ENCODE results near the gene XRCC3.

The XRCC3 gene

DNA sequence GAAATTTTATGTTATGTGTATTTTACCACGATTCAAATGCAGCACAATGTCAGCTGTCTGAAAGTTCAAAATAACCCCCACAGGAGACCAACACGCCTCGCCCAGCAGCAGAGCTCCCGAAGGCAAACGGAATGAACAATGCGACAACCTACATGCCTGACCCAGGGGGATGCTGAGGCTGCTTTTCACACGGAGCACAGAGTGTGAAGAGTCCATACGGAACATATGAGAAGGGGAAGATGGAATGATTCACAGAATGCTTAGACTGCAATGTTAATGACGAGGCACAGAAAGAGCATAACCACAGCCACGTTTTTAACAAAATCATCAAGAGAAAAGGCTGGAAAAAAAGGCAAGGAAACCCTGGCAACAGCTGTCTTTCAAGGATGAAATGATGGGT is 22.9 kb upstream of the XRCC3 start:
- DNase-seq = no peak

DNA sequence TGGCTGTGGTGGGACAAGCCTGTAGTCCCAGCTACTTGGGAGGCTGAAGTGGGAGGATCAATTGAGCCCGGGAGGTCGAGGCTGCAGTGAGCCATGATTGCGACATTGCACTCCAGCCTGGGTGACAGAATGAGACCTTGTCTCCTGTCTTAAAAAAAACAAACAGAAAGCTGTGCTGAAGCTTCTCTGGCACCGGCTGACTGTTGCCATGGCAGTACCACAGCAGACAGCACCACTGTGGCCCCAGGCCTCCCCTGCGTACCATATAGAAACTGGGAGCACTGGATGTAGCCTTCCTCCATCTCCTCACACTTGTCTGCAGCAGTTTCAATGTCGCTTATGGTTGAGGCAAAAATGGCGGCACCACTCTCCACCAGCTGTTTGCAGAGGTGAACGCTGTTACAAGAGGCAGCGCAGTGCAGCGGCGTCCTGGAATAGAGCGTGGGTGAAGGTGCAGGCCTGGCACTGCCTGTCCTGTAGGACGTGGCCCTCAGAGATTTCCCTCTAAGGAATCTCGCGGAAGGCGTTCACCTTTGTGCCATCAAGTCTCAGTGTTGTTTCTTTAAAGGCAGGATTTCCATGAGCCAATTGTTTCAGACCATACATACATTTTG is 22.3 kb upstream of the XRCC3 start:
- DNase-seq = no peak

DNA sequence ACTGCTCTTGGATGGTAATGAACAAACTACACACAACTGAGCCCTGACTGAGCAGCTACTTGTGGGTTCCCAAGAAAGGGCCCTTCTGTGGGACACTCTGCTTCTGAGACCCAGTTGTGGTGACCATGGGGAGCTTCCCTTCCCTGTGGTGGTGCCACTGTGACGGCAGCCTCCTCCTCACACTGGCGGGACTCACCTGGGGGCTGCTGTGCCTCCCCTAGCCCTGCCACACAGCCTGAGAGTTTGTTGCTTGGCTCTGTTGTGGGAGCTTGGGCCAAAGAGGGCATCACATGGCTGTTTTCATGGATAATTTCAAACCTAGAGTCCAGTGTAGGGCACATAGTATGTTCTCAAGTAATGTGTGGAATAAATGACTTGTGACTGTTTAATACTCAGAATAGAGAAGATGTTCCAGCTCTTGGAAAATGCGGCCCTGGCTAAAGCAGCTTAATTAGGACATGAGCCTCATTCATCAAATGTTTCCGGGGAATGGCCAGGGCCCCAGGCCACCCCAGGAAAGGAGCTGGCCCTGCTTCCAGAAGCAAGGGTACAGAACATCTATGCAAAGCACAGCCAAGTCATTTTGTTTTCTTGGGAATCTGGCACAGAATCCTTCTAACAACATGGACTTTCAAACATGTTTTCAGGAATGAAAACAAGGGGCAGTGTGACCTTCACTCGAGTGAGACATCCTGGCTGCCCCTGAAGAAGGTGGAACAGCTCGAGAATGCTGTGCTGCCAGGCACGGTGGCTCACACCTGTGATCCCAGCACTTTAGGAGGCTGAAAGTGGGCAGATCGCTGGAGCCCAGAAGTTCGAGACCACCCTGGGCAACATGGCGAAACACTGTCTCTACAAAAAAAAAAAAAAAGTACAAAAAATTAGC is 21.5 kb upstream of the XRCC3 start:
- no peak for DNase-seq

DNA sequence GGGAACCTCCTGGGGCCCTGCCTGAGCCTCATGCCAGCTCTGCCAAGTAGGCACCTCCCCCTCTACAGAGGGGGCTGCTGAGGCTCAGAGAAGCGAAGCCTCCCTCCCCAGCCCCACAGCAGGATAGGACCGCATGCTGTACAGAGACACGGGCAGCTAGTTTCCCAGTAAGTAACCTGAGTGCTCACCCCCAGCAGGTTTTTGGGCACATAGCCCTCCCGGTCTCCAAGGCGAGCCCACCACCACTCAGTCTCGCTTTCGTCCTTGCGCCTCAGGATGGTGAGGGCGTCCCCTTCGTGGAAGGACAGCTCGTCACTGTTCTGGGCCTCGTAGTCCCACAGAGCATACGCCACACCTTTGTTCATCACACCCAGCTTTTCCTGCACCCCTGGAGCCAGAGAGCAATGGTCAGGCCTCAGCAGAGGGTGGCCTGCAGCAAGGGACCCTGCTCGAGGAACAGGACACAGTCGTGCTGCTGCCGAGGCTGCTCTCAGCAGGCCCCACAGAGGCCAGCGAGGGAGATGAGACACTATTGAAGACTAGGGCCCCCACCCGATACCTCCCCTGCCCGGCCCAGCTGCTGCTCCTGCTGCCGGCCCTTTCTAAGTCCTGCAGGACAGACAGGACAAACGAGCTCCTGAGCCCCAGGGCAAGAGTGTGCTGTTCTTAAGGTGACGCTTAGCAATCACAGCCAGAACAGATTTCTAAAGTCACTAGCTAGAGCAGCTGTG is 20.7 kb upstream of the XRCC3 start:
- DNase-seq = no peak

DNA sequence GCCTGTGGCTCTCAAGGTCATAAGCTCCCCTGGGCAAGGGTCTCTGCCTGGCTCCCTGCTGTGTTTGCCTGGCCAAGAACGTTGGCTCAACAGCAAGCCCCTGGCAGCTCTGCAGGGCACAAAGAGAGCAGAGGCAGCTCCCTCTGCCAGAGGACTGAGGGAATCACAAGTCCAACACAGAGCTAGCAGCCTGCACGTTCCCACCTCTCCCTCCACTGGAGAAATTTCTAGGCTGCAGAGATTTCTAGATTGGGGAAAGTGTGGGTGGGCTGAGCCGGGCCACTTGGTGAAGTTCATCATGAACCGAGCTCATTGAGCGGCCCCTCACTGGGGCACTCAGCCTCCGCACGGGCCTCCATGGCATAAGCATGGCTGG is 20.2 kb upstream of the XRCC3 start:
- DNase-seq = no peak

DNA sequence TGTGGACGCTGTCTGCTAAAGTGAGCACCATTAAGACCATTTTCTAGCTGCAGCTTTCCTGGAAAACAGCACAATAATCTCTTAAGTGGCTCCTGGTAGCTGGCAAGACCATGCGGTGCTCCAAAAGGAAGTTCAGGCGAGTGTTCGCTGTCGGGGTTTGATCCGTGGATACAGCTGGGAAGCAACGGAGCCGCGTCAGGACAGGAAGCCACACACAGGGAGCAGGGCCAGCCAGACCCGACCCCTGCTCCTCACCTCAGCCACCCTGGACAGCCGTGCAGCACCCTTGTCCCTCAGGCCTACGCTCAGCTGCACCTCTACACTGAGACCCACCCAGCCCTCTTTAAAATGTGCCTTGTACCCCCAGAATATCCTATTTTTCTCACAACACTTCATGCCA is 19.8 kb upstream of the XRCC3 start:
- no peak for DNase-seq

DNA sequence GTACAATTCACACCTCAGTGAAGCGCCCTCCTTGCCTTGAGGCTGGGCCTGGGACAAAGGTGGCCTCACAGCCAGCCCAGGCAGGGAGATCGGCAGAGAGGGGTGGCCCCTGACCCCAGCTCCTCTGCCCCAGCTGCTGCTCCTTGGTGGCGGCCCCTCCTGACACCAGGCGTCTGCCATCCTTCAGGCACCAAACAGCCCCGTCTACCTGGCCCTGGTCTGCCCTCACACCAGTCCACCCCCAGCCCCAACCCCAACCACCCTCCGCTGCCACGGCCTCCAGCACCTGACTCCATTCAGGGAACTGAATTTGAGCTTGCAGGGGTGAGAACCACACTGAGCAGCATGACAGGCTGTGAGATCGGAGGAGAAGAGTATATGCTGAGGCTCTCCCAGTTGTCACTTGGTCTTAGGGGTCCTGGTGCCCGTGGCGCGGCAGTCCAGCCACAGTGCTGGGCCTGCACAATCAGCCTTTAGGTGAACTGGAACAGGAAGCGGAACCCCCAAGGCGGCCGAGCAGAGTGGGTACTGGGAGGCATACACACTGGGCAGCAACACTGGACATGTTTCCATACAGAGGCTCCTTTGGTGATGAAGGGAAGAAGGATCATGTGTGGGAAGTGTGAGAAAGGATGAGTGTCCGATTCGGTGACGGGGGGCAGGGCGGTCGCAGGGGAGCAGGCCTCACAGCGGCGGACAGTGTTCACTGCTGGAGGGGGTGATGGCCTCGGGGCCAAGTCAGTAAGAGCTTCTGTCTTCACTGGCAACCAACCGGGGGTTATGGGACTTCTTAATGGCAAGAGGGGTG is 19.0 kb upstream of the XRCC3 start:
- no peak for DNase-seq

DNA sequence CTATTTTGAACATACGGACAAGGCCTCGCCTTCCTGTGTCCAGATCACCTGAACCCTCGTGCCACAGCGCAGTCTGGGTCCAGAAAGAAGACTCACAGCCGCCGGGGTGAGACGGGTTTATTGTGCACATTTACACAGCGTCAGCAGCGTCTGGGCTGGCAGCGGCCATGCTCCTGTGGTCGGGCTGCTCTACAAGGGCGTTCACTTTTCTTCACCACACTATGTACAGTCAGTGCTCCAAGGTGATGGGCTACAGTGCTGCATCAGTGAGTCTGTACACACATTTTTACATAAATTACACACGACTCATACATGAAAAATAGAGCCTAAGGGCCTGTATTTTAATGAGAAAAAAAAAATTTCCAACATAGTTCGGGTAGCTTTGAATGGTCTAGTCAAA is 18.4 kb upstream of the XRCC3 start:
- no peak for DNase-seq

DNA sequence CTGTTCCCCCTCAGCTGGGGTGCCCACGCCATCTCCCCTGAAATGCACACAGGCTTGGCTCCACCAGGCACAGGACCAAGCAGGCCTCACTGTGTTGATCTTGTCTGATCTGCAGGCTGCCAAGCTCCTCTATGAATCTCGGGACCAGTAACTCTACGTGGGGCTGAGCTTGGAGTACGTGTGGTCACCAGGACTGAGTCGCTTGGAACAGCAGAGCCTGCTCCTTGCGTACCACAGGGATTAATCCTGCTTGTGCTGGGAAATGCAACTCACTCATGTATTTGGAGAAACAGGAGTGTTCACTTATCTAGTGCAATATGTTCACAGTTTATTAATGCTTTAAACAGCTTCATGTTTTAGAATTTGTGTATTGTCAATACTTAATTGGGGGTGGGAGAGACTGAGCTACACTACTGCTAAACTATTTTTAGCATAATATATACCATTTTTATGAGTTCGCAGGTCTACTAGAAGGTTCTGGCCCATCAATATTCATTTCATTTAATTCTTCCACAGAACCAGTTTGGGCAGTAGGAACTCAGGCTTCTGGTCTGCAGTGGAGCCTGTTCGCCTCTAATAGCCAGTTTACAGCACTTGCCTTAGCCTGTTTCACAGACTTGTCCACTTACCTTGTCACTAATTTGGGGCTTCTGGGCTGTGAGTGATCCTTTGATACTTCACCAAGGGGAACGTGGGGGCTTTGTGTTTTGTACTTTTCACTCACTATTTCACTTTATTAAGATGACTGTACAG is 17.8 kb upstream of the XRCC3 start:
- DNase-seq = no peak

DNA sequence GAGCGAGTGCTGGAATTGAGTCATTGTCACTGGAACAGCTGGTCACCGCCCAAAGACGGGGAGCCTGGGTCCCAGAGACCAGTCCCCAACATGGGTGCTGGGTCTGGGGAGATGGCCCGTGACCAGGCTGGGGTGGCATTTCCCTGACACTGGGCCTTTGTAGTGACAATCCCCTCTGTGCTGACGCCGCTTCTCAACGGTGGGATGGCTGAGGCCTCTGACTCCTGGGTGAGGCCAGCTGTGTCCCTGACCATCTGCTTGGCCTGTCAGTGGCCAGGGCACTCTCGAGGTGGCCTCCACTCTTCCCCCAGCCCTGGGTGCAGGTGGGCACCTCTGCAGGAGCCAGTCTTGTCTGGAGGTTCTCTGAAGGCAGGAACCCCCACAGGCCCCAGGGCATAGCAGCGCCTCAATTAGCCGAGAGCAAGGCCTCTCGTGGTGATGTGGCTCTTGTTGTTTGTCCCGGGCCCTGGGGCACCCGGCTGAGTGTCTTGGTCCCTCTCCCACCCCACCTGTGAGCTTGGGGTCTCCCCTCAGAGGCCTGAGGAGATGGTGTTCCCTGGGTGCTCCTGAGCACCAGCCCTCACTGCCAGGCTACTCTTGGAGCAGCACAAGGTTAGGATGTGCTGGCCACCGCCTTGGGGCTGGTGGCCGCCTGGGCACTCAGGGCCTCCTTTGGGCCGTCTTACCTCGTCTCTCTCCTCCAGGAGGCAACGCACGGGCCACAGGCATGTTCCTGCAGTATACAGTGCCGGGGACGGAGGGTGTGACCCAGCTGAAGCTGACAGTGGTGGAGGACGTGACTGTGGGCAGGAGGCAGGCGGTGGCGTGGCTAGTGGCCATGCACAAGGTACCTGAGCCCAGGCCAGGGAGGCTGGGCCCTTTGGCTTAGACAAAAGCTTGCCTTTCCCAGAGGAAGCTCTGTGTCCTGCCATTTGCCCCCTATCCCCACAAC is 16.9 kb upstream of the XRCC3 start:
- DNase-seq = no peak

DNA sequence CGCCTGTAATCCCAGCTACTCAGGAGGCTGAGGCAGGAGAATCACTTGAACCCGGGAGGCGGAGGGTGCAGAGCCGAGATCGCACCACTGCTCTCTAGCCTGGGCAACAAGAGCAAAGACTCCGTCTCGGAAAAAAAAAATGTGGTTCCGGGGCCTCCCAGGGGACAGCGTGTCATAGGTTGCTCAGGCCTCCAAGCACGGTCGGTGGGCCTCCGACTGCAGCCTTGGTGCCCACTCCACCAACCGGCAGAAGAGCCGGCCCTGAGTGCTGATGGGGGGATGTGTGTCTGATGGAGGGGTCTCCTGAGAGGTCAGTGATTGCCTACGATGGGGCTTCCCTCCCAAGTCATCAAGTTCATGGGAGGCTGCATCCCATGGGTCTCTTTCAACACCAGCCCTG is 16.2 kb upstream of the XRCC3 start:
- DNase-seq = no peak

DNA sequence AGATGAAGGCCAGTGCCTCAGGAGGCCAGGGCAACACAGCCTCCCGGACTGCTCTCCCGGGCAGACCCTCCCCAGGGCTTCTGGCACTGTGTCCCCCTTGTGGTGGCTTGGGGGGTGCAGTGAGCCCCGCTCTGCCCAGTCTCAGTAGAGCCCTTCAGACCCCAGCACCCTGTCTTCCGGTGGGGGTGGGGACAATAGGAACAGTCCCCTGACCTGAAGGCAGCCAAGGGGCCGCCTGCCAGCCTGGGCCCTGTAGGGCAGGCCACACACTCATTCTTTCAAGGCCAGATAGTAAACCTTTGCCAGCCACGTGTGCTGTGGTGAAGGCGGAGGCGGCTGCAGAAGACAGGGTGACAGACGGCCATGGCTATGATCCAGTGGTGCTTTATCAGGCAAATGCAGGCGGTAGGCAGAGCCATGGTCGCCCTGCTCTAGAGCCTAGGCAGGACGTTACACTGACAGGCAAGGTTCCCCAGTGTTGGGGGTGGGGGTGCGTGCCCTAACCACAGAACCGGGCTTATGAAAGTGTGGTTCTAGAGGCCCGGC is 15.3 kb upstream of the XRCC3 start:
- no peak for DNase-seq

DNA sequence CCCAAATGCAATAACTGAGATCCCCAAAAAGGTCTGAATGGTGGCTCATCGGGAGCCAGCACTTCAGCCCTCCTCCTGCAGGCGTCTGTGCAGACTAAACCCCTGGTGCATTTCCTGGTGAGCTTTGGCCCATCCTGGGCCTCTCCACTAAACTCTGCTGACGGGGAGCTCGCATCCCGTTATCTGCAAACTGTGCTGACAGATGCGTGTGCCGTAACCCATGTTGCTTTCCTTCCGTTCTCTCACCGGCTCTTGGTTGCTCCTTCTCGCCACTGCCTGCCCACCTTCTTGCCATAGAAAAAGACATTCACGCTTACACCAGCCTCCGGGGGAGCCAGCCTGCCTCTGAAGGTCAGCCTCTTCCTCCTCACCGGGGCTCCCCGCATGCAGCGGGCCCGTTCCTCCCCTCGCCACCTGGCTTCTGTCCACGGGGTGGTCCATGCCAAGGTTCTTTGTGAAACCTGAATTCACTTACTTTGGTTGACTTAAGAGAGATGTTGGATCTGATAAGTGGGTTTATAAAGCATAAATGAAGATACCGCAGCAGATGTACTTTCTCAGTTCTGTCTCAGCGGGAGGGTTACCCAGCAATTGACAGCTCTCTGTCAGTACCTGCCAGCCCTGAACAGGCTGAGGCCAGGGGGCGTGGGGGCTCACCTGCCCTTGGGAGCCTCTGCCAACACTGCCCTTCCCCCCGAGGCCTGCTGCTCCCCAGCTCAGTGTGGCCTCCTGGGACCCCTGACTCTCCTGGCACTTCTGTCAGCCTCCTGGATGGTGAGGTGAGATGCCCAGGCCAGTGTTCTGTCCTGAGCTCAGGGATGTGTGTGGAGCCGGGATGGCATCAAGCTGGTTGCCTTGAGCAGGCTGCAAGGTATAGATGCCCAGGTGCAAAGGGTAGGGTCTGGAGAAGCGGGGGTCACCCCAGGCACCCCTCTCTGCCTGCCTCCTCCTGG is 14.5 kb upstream of the XRCC3 start:
- DNase-seq = no peak

DNA sequence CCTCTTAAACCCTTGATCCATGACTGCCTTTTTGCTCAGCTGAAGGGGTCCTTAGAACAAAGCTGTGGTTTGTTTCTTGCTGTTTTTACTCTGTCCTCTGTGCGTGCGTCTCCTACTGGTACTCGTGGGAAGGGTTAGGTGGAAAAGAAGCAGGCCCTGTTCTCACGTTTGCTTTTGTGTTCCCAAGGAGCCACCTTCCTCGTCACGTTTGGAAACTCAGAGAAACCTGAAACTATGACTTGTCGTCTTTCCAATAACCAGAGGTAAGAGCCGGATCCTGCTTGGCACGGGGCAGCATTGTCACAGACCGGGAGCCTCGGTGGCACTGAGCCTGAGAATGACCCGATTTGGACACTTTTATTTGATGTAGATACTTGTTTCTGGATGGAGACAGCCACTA is 13.5 kb upstream of the XRCC3 start:
- no peak for DNase-seq

DNA sequence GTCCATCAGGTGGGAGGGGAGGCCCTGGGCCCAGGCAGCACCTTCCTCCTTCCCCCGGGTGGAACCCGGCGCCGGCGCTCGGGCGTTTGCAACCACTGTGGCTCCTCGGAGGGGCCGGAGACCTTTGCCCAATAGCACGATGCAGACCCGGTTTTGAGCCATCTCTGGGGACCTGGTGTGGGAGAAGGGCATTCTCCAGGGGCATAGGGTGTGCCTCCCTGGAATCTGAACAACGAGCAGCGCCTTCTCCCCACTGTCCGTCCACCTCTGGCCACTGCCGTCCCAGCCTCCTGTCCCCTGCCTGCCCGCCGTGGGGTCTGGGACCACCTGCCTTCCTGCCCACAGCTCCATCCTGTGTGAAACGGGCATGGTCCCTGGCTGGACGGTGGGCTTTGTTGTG is 12.9 kb upstream of the XRCC3 start:
- no peak for DNase-seq

DNA sequence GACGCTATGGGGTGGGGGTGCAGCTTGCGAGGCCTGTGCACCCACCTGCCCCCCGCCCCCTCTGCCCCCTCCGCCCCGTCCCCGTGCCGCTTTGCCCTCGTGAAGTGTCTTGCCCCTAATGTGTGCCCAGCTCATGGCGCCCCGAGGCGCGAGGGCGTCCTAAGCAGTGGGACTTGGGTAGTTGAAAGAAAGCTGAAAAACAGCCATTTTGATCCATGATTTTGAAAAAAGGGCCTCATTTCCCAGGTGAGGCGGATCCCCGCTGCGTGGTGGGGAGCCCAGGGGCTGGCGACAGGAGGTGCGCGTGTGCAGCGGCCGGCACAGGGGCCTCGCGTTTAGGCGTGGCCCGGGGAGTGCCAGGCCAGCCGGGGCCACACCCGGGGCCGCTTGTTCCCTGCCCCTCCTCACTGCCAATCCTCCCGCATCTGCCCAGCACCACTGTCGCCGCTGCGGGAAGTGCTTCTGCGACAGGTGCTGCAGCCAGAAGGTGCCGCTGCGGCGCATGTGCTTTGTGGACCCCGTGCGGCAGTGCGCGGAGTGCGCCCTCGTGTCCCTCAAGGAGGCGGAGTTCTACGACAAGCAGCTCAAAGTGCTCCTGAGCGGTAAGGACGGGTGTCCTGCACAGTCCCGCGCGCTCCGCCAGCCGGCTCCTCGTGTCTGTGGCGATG is 12.2 kb upstream of the XRCC3 start:
- DNase-seq = no peak

DNA sequence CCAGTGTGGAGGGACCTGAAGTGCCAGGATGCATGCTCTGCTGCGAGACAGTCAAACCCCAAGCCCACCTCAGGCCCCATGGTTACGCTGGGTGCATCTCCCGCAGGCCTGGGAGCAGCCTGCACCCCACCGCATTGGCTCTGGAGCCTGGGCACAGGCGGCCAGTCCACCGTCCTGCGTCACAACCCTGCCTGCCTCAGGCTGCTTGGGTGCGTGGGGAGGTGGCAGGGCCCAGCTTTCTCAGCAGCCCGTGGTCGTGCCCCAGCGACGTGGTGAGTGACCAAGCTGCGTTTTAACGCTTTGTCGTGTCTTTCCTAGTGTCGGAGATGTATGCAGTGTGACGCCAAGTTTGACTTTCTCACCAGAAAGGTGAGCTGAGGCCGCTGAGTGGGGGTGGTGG is 11.2 kb upstream of the XRCC3 start:
- DNase-seq = no peak

DNA sequence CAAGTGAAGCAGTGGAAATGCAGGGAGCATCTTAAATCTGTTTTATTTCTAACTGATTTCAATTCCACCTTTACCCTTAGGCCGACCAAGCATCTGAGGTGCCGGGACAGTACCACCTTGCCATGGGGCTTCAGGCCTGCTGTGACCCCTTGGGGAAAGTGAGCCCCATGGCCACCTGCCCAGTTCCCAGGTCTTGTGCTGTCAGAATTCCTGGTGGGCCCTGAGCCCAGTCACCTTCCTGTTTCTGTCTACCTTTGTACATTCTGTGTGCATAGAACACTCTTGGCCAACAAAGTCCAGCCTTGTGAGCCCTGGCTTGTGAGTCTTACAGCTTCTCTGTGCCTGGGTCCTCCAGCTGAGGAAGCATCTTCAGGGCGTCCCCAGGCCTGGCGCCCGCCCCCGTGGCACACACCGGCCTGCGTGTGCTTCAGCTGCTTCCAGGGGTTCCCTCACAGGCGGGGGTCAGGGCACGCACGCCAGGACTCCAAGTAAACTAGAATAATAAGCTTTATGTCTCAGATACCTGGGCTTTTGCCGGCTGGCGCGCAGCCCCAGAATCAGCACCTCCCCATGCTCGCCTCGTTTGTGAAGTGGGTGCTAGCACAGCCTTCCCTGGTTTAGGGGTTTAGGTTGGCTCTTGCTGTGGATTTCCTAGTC is 10.6 kb upstream of the XRCC3 start:
- no peak for DNase-seq

All from DMS153 (cell line).